Measurements from ENCODE around the gene LAMC1.

The LAMC1 gene

DNA sequence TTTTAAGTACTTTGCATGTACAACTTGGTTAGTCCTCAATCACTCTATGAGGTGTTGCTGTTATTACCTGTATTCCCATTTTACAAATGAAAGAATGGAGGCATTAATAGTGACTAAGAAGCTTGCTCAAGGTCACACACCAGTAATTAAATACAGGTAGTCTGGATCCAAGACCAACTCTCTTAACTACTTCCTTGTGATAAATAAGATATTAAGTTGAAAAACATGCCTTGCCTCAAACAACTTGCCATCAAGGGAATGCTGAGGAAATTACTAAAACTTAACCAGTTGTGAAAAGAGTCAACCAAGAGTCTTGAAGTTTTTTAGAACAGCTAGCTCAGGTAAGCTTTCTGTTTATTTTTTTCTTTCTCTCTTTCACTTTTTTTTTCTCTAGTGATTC is 21.0 kb upstream of the LAMC1 start:
- Histone ChIP-seq H3K27ac (ENCODE audit: low read depth, low read length) (no peak overlapping the region), H3K36me3 (ENCODE audit: low read length) (no peaks in the 10 kb centered on the region), H3K4me3 (ENCODE audit: insufficient read depth, low read length, poor library complexity, severe bottlenecking) (no peak overlapping the region), H3F3A (ENCODE audit: insufficient read depth) (no peaks in the 10 kb centered on the region), H3K4me2 (ENCODE audit: low read depth, low read length, poor library complexity, severe bottlenecking) (no peak overlapping the region), H3K9me3 (ENCODE audit: insufficient read depth, low read length) (no peaks in the 10 kb centered on the region), H3K27me3 (ENCODE audit: low read length) (no peaks in the 10 kb centered on the region), H4K20me1 (ENCODE audit: low read depth, low read length) (no peaks in the 10 kb centered on the region), H3K9me2 (replicated peaks; ENCODE audit: insufficient read depth, low read length) (no peaks in the 10 kb centered on the region), H2AFZ (ENCODE audit: low read depth, low read length, severe bottlenecking) (no peak overlapping the region), H3K9ac (ENCODE audit: low read length) (no peak overlapping the region), H3K79me2 (ENCODE audit: insufficient read depth, low read length) (no peaks in the 10 kb centered on the region)
- TF ChIP-seq CTCF (IDR thresholded peaks at IDR 0.05; ENCODE audit: insufficient read depth, low read length, poor library complexity, severe bottlenecking) = no peak
- TF ChIP-seq EZH2phosphoT487 (conservative IDR thresholded peaks at IDR 0.05; ENCODE audit: low read length) = no peak

DNA sequence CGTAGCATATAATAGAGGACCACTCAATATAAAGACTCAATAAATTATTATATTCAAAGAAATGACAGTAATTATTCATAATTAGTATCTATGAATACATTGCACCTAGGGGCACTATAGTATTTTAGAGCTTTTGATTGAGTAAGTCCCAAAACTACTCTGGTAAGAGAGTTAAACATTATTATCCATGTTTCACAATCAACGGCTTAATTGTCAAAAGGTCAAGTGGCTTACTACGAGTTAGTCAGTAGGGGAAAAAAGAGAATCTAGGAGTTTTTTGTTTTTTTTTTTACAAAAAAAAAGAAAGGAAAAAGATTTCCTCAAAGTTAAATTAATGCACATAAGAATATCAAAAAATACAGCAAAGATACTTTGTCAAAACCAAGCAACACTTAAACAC is 20.4 kb upstream of the LAMC1 start:
- Histone ChIP-seq H3K9ac (ENCODE audit: low read length) (no peak overlapping the region), H3K4me2 (ENCODE audit: low read depth, low read length, poor library complexity, severe bottlenecking) (no peak overlapping the region), H3K27me3 (ENCODE audit: low read length) (no peaks in the 10 kb centered on the region), H3K27ac (ENCODE audit: low read depth, low read length) (no peak overlapping the region), H3K4me3 (ENCODE audit: insufficient read depth, low read length, poor library complexity, severe bottlenecking) (no peak overlapping the region), H3K36me3 (ENCODE audit: low read length) (no peaks in the 10 kb centered on the region), H3K79me2 (ENCODE audit: insufficient read depth, low read length) (no peaks in the 10 kb centered on the region), H2AFZ (ENCODE audit: low read depth, low read length, severe bottlenecking) (no peak overlapping the region), H3K9me2 (replicated peaks; ENCODE audit: insufficient read depth, low read length) (no peaks in the 10 kb centered on the region), H3K9me3 (ENCODE audit: insufficient read depth, low read length) (no peaks in the 10 kb centered on the region), H3F3A (ENCODE audit: insufficient read depth) (no peaks in the 10 kb centered on the region), H4K20me1 (ENCODE audit: low read depth, low read length) (no peaks in the 10 kb centered on the region)
- TF ChIP-seq CTCF (IDR thresholded peaks at IDR 0.05; ENCODE audit: insufficient read depth, low read length, poor library complexity, severe bottlenecking) = no peak
- no peak for TF ChIP-seq EZH2phosphoT487 (conservative IDR thresholded peaks at IDR 0.05; ENCODE audit: low read length)

DNA sequence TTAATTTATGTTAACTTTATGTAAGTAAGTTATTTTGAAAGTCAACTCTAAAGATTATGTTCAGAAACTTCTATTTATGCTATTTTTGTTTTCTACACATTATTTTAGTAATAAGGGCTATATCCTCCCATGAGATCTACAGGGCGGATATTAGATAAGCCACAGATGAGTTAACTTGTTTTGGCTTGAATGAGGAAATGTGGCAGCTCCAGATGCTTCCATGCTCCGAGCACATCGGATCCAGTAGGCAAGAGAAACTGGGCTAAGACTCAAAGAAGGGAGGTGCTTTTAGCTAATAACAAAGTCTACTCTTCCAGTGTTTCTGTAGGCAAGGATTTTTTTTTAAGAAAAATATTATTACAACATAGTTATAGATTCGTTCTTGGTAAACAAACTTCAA is 20.0 kb upstream of the LAMC1 start:
- Histone ChIP-seq H3K9me2 (replicated peaks; ENCODE audit: insufficient read depth, low read length) (no peaks in the 10 kb centered on the region), H3K79me2 (ENCODE audit: insufficient read depth, low read length) (no peaks in the 10 kb centered on the region), H3K27ac (ENCODE audit: low read depth, low read length) (no peak overlapping the region), H3K27me3 (ENCODE audit: low read length) (no peaks in the 10 kb centered on the region), H3K36me3 (ENCODE audit: low read length) (no peaks in the 10 kb centered on the region), H3K4me3 (ENCODE audit: insufficient read depth, low read length, poor library complexity, severe bottlenecking) (no peak overlapping the region), H3K9ac (ENCODE audit: low read length) (no peak overlapping the region), H2AFZ (ENCODE audit: low read depth, low read length, severe bottlenecking) (no peak overlapping the region), H3K9me3 (ENCODE audit: insufficient read depth, low read length) (no peaks in the 10 kb centered on the region), H3K4me2 (ENCODE audit: low read depth, low read length, poor library complexity, severe bottlenecking) (no peak overlapping the region), H4K20me1 (ENCODE audit: low read depth, low read length) (no peaks in the 10 kb centered on the region), H3F3A (ENCODE audit: insufficient read depth) (no peaks in the 10 kb centered on the region)
- TF ChIP-seq EZH2phosphoT487 (conservative IDR thresholded peaks at IDR 0.05; ENCODE audit: low read length) = no peak
- no peak for TF ChIP-seq CTCF (IDR thresholded peaks at IDR 0.05; ENCODE audit: insufficient read depth, low read length, poor library complexity, severe bottlenecking)

DNA sequence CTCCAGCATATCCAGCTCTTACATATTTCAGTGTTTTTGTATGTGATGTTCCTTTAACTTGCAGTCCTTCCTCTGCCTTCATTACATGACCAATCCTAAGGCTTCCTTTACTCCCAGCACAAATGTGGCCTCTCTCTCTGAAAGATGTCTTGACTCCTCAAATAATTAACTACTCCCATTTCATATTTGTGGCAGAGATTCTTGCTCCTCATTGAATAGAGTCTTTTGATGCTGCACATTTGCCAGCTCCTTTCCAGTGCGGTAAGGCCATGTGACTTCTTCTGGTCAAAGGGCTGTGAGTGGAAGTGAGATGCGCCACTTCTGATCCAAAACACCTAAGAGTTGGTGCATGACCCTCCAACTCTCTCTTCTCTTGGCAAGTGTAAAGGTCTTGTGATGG is 19.1 kb upstream of the LAMC1 start:
- no peaks in the 10 kb centered on the region for H4K20me1 ChIP-seq (ENCODE audit: low read depth, low read length)
- TF ChIP-seq EZH2phosphoT487 (conservative IDR thresholded peaks at IDR 0.05; ENCODE audit: low read length) = no peak
- no peak for TF ChIP-seq CTCF (IDR thresholded peaks at IDR 0.05; ENCODE audit: insufficient read depth, low read length, poor library complexity, severe bottlenecking)
- H3K4me3 ChIP-seq (ENCODE audit: insufficient read depth, low read length, poor library complexity, severe bottlenecking) = no peak overlapping the region
- no peaks in the 10 kb centered on the region for H3F3A ChIP-seq (ENCODE audit: insufficient read depth)
- no peak overlapping the region for H3K27ac ChIP-seq (ENCODE audit: low read depth, low read length)
- no peaks in the 10 kb centered on the region for H3K36me3 ChIP-seq (ENCODE audit: low read length)
- no peaks in the 10 kb centered on the region for H3K9me3 ChIP-seq (ENCODE audit: insufficient read depth, low read length)
- no peaks in the 10 kb centered on the region for H3K9me2 ChIP-seq (replicated peaks; ENCODE audit: insufficient read depth, low read length)
- H2AFZ ChIP-seq (ENCODE audit: low read depth, low read length, severe bottlenecking) = no peak overlapping the region
- no peak overlapping the region for H3K9ac ChIP-seq (ENCODE audit: low read length)
- no peak overlapping the region for H3K4me2 ChIP-seq (ENCODE audit: low read depth, low read length, poor library complexity, severe bottlenecking)
- no peaks in the 10 kb centered on the region for H3K27me3 ChIP-seq (ENCODE audit: low read length)
- no peaks in the 10 kb centered on the region for H3K79me2 ChIP-seq (ENCODE audit: insufficient read depth, low read length)
